Measurements from ENCODE around the gene THOC6.
A peak's percentile ranks its signal among the peaks of the same experiment; 100 is the strongest.

THOC6 gene

GRCh38 chr16:3004319-3004718, 19.5 kb upstream of the THOC6 start:
- Mint-ChIP-seq H3K27ac (no peak overlapping the region), H3K27me3 (ENCODE audit: low read depth, poor library complexity) (peaks cover 60% of the 10 kb centered on the region), H3K4me3 (no peak overlapping the region), H3K36me3 (ENCODE audit: low read depth) (no peaks in the 10 kb centered on the region), H3K9me3 (no peaks in the 10 kb centered on the region), H3K4me1 (peaks cover 30% of the 10 kb centered on the region)
- TF ChIP-seq CTCF (IDR thresholded peaks at IDR 0.05), result no peak
- peak; percentile 38 for DNase-seq

GRCh38 chr16:3004781-3005284, 19.0 kb upstream of the THOC6 start:
- no peaks in the 10 kb centered on the region for H3K9me3 Mint-ChIP-seq
- H3K4me1 Mint-ChIP-seq, result peaks cover 35% of the 10 kb centered on the region
- H3K27me3 Mint-ChIP-seq (ENCODE audit: low read depth, poor library complexity), result peaks cover 58% of the 10 kb centered on the region
- no peak for TF ChIP-seq CTCF (IDR thresholded peaks at IDR 0.05)
- H3K4me3 Mint-ChIP-seq, result peak overlapping the region; percentile 65
- no peaks in the 10 kb centered on the region for H3K36me3 Mint-ChIP-seq (ENCODE audit: low read depth)
- peak; percentile 35 for DNase-seq
- H3K27ac Mint-ChIP-seq, result no peak overlapping the region

- peaks cover 39% of the 10 kb centered on the region for H3K4me1 Mint-ChIP-seq
- no peak overlapping the region for H3K27ac Mint-ChIP-seq
- no peaks in the 10 kb centered on the region for H3K9me3 Mint-ChIP-seq
- H3K36me3 Mint-ChIP-seq (ENCODE audit: low read depth), result no peaks in the 10 kb centered on the region
- no peak for DNase-seq
- no peak for TF ChIP-seq CTCF (IDR thresholded peaks at IDR 0.05)
- H3K4me3 Mint-ChIP-seq, result peak overlapping the region; percentile 49
- H3K27me3 Mint-ChIP-seq (ENCODE audit: low read depth, poor library complexity), result peaks cover 55% of the 10 kb centered on the region
Observed at GRCh38 chr16:3007059-3007956, 16.5 kb upstream of the THOC6 start.

- no peaks in the 10 kb centered on the region for H3K36me3 Mint-ChIP-seq (ENCODE audit: low read depth)
- H3K9me3 Mint-ChIP-seq, result no peaks in the 10 kb centered on the region
- peak overlapping the region; percentile 61 for H3K4me3 Mint-ChIP-seq
- H3K27ac Mint-ChIP-seq, result no peak overlapping the region
- TF ChIP-seq CTCF (IDR thresholded peaks at IDR 0.05), result no peak
- H3K27me3 Mint-ChIP-seq (ENCODE audit: low read depth, poor library complexity), result peaks cover 60% of the 10 kb centered on the region
- DNase-seq, result no peak
- peaks cover 47% of the 10 kb centered on the region for H3K4me1 Mint-ChIP-seq
Observed at GRCh38 chr16:3007957-3008689, 15.7 kb upstream of the THOC6 start.

- H3K27ac Mint-ChIP-seq, result no peak overlapping the region
- TF ChIP-seq CTCF (IDR thresholded peaks at IDR 0.05), result no peak
- DNase-seq, result no peak
- peaks cover 65% of the 10 kb centered on the region for H3K27me3 Mint-ChIP-seq (ENCODE audit: low read depth, poor library complexity)
- H3K4me1 Mint-ChIP-seq, result peaks cover 47% of the 10 kb centered on the region
- H3K9me3 Mint-ChIP-seq, result no peaks in the 10 kb centered on the region
- no peaks in the 10 kb centered on the region for H3K36me3 Mint-ChIP-seq (ENCODE audit: low read depth)
- no peak overlapping the region for H3K4me3 Mint-ChIP-seq
Observed at GRCh38 chr16:3008690-3009037, 15.2 kb upstream of the THOC6 start.
